ENCODE data around the gene RPRD2.
"Not testable (repeated sequence)": the region's sequence is repeated elsewhere in the genome, so short reads cannot be mapped to it uniquely, and the experiment has no call there.

Gene RPRD2

GRCh38 chr1:150363426-150364230, at the start of gene RPRD2:
RPRD2 (plus strand) TSS chr1:150364147; CDS start chr1:150364715, 568 bp downstream.
- DNase-seq, result peak; percentile 86 to 99 (median 98)

DNA sequence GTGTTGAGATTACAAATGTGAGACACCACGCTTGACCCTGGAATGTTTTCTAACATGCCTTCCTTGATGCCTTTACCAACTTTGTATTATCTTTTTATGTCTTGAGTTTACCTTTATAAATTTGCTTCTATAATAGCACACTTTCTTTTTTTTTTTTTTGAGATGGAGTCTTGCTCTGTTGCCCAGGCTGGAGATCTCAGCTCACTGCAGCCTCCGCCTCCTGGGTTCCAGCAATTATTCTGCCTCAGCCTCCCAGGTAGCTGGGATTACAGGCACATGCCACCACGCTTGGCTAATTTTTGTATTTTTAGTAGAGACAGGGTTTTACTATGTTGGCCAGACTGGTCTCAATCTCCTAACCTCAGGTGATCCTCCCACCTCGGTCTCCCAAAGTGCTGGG, 49.3 kb upstream of the RPRD2 start:
- not testable (repeated sequence) for DNase-seq

DNA sequence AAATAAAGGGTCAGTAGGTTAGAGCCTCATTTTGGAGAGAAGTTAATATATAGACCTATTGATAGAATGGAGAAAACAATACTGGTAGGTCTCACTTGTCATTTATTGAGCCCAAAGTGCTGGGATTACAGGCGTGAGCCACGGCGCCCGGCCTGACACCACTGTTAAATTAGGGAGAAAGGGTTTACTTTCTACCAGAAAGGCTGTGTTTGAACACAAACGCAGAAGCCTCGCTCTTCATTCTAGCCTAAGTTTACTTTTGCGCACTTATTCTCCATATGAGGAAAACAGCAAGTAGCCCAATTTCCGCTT, 43.3 kb upstream of the RPRD2 start:
- no peak for DNase-seq

- DNase-seq, result no peak
These were observed 42.2 kb upstream of the RPRD2 start for GRCh38 chr1:150321826-150322166.

GRCh38 chr1:150322310-150322709, 41.6 kb upstream of the RPRD2 start:
- DNase-seq, result no peak

- peak in 28 of 58 donors; percentile 1 to 49 (median 14) for DNase-seq
These were observed 31.2 kb upstream of the RPRD2 start for GRCh38 chr1:150332651-150333290.

GRCh38 chr1:150346316-150346715, 17.6 kb upstream of the RPRD2 start:
- DNase-seq, result no peak

GRCh38 chr1:150352866-150353265, 11.1 kb upstream of the RPRD2 start:
- no peak for DNase-seq

DNA sequence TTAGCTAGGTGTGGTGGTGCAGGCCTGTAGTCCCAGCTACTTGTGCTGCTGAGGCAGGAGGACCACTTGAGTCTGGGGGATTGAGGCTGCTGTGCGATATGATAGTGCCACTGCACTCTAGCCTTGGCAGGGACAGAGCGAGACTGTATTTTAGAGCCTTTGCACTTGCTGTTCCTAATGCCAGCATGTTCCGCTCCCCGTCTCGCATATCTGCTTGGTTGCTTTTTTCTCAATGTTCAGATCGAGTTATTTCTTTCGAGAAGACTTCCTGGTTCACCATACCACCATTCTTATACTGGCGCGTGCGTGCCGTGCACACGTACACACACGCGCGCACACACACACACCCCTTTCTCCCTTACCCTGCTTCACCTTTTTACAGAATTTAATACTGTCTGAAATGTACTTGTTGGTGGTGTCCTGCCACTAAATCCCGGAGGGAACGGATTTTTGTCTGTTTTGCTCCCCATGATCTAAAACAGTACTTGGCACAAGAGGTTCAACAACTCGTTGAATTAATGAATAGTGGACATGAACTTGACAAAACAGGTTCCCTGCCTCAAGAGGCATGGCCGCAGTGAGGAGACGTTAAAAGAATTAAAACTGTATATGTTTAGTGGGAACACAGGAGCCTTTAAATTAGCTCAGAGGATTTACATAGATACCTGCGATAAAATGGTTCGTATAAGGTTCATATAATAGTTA, 1.1 kb upstream of the RPRD2 start:
- DNase-seq, result peak in 6 of 58 donors; percentile 6 to 40 (median 8)

DNA sequence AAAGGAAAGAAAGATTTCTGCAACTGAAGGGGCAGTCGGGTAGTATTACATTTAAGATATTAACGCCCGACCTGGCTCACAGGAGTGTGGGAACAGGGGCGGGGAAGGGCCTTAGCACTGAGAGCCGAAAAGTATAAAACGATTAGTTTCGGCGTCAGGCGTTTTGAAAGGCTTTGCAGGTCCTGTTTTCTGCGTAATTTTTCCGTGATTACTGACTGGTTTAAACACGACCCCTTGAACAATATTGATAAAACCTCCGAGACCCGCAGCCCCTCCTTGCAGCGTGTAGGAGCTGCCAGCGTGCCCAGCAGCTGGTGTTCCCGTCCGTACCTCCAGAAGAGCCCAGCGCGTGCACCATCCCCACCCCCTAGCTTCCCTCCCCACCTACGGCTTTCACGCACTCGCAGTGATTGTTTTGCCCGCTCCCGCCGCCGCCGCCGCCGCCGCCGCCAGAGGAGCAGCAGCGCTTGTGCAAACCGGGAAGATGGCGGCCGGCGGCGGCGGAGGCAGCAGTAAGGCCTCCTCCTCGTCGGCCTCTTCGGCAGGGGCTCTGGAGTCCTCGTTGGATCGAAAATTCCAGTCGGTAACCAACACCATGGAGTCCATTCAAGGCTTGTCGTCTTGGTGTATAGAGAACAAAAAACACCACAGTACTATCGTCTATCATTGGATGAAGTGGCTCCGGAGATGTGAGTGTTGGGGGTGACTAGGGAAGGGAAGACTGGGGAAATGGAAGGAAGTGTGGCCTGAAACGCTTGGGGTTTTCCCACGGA, 470 bp downstream of the RPRD2 start:
- DNase-seq, result peak; percentile 41 to 89 (median 73)

GRCh38 chr1:150365941-150366340, 2.0 kb downstream of the RPRD2 start:
- no peak for DNase-seq

DNA sequence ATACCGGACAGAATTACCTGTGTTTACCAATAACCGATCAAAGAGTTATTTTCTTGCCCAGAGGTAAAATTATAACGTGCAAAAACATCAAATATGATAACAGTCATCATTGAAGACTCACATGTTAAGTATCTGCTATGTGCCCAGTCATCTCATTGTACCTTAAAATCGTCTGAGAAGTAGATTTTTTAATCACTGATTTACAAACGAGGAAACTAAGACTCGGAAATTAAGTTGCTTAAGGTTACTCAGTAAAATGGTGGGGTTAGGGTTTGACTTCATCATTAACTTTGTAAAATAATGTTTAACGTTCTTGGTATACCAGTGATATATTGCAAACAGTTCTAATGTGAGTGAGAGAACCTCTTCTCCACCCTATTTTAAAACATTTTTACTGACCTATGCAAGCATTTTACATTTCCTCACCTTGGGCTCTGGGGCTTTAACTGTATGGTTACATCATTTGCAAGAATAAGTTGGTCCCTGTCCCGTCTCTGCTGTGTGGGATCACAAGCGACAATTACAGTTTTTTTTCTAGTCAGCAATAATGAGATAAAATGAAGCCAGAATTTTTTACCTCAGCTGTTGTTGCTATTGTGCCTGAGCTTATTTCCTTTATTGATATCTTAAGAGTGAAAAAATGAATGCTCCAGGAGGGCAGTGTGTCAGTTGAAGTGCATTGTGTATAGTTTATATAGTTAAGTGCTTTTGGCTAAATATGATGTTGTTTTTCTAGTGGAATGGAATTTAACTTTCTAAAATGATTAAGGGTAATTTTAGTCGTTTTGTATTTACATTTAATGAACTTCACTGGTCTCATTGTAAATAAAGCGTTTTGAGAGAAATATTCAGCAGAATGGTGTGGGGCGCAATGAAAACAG, 2.7 kb downstream of the RPRD2 start:
- no peak for DNase-seq

DNA sequence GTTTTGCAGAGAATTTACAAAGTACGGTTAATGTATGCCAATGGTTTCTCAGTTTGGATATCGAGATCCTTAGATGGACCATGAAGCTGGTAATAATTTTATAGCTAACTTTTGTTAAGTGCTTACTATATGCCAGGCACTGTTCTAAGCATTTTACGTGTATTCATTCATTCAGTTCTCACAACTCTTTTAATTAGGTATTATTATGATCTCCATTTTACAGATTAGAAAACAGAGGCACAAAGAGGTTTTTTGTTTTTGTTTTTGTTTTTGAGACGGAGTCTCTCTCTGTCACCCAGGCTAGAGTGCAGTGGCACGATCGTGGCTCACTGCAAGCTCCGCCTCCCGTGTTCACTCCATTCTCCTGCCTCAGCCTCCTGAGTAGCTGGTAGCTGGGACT, 7.2 kb downstream of the RPRD2 start:
- no peak for DNase-seq

- no peak for DNase-seq
These were observed 8.6 kb downstream of the RPRD2 start for GRCh38 chr1:150372580-150372979.

GRCh38 chr1:150376110-150376509, 12.2 kb downstream of the RPRD2 start:
- no peak for DNase-seq

GRCh38 chr1:150383631-150384324, 19.8 kb downstream of the RPRD2 start:
- DNase-seq, result no peak

DNA sequence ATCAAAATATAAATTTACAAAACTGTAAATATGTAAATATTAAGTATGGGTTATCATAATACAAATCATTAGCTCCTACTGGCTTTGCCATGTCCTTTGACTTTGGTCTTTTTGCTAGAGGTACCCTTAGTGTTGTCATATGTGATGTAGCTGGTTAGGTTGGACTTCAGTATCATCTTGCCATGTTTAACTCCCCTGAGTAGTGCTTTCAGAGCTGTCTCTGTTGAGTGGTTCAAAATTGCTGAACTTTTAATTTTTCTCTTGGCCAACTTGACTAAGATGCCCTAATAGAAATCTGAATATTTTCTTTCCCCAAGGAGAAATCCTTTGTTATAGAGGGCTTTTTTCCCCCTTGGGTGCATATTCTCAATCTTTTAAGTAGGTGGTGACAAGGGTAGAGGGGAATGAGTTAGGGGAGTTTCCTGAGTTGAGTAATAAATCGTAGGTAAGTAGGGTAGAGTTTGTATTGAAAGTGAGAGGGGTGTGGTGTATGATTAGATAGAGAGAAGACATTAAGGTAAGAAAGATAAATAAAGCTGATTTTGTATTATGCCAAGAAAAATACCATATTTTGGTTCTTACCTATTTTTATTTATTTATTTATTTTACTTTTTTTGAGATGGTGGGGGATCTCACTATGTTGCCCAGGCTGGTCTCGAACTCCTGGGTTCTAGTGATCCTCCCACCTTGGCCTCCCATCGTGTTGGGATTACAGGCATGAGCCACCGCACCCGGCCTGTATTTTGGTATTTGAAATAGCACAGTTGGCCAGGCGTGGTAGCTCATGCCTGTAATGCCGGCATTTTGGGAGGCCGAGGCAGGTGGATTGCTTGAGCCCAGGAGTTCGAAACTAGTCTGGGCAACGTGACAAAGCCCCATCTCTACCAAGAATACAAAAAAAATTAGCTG, 21.8 kb downstream of the RPRD2 start:
- no peak for DNase-seq

DNA sequence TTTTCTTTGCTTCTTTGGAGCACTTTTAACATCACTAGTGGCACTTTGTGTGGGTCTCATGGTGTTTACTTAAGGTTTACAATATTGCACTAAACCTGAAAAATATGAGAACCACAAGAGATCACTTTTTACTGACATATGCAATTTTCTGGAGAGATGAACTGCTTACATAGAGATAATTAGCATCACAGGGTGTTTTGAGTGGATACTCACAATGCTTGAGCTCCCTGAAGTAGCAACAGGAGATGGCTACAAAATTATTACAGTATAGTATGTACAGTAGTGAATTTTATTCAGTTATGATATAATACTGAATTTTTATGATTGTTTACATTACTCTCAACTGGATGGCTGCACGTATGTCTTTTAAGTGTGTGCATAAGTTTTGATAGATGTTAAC, 22.6 kb downstream of the RPRD2 start:
- no peak for DNase-seq

GRCh38 chr1:150387200-150387599, 23.3 kb downstream of the RPRD2 start:
- DNase-seq, result no peak

Measured in anterior cingulate cortex (tissue), 58 donors.